Cerebellar cortex (tissue), 1 donor: ENCODE data around the gene KANK4.
A peak's percentile ranks its signal among the peaks of the same experiment; 100 is the strongest.

Source experiments
- DNase-seq: peaks from one replicate; pipeline ENCODE4 v3.0.0-alpha.2; 2015; ENCODE audit warnings: low spot score

Gene KANK4

DNA sequence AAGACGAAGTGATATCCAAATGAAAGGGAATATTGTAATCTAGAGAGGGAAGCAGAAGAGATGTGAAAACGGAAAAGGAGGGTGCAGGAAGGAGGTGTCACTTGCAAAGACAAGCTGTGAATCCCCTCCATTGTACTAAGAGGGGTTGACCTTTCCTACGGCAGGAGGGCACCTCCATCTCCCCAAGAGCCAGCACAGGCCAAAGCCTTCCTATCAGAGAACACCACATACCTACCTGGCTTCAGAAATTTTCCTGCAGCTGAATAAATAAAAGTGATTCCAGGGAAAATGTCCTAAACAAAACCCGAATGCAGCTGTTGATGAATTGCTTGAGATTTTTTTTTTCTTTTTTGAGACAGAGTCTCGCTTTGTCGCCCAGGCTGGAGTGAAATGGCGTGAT, 14.3 kb downstream of the KANK4 start:
- no peak for DNase-seq

DNA sequence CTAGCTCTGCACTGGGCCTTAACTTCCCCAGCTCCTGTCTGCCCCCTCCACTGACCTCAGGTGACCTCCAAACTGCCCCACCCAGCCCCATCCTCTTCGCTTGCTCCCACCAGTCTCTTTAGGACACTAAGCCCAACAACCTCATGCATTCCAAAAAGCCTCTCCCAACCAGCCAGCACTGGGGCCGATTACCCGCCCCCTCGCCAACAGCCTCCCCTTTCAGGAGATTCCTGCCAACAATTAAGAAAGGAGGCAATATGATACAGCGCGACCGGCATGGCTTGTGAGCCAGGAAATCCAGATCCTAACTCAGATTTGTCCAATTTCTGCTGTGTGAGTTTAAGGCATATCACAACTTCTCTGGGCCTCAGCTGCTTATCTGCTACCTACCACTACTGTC, 14.7 kb downstream of the KANK4 start:
- DNase-seq, result no peak

- DNase-seq, result peak; percentile 80
Measured at GRCh38 chr1:62301726-62302390, 17.4 kb downstream of the KANK4 start.

DNA sequence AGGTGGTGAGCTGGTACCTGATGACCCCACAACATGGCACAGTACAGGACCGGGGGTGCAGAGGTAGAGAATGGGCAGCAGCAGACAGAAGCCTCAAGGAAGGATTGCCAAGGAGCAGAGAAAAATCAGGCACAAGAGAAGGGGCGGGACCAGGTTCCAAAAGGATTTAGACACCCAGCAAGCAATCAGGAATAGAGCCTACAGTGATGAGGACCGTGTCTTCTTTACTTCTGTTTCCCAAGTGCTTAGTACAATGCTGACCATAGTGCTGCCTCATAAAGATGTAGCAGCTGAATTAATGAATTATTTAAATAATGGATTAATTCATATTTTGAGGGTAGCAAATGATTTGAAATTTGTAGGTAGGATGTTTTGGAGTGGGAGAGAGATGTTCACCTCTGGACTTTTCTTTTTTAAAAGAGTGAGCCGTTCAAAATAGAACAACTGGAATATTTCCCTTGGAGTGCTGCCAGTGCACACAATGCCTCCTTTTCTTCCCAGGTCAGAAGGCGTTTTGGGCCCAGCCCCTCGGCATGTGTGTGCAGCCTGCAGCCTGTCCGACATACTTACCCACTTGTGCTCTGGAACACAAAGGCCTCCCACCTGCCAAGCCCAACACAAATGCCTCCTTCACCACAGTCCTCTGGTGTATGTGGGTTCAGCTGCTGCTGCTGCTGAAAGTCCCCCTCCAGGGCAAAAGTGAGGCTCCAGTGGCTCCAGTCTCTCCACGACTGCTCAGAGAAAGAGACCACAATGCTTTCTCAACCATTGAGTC, 19.6 kb downstream of the KANK4 start:
- DNase-seq, result no peak

DNA sequence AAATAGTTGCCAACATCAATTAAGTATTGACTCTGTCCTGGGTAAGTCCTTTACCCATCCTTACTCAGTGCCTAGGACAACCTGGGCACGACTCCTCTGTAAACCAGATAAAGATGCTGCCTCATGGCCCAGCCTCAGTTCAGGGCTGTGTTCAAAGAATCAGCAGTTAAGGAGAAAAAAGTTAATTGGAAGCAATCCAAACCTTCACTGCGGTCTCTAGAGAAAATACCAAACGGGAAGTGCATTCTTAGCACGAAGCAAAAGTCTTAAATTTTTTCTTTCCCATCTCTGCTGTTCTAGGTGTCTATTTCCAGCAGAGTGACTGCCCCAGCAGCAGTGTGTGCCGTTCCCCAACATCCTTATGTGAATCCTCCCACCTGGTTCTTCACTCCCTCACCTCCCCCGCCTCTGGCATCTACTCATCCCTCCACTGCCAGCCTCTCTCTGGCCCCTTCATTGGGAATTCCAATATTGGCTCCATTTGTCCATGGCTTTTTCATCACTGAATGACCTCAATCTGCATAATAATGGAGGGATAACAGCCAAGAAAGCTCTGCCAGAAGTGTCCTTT, 23.2 kb downstream of the KANK4 start:
- no peak for DNase-seq

DNA sequence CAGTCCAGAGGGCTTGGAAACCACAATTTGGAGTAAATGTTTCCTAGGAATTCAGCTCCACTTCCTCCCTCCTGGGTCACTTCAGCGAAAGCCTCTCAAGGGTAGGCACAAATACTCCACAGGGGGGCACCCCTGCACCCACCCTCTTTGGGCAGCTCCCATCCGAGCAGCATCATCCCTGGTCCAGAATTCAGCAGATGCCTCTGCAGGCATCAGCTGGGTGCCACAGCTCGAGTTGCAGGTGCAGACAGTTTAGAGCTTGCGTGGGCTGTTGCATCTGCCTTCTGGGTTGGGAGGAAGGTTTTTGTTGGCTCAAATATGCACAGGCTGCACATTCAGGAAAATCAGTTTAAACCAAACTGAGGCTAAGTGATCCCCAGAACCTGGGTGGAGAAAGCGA, 25.0 kb downstream of the KANK4 start:
- DNase-seq, result no peak

- DNase-seq, result no peak
Measured at GRCh38 chr1:62288662-62289061, 30.6 kb downstream of the KANK4 start.

GRCh38 chr1:62288224-62288623, 31.0 kb downstream of the KANK4 start:
- DNase-seq, result no peak

- peak; percentile 85 for DNase-seq
Measured at GRCh38 chr1:62286786-62287224, 32.4 kb downstream of the KANK4 start.

DNA sequence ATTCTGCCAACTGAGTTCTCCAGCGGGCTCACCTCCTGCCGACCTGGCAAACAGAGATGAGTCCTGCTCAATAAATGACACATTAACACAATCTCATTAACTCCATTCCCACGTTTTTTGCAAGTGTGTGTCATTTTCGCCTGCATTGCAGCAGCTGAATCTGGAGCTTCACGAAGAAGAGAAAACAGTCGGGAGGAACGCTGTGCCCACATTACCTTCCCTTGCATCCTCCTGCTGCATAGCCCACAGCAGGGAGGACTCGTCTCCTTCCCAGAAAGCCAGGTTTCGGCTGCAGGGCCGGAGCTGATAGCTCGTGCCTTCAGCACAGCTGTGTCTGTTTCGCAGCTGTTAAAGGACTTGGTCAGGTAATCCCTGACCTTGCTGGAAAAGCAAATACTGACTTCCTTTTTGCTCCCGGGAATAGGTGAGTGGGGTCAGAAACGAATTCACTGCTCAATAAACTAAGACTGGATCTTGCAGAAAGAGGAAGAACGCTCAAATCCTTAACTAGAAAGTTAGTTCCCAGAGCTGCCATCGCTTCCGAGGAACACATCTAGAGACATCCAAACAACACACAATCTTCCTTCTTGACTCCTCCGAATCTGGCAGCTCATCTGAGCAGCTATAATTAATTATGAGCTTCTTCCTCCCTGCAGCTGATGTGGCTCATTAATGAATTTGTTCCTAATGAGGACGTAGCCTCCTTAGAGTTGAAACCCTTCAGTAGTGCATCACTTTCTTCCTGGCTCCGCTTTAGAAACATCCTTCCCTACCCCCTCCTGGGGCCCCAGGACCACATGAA, 33.0 kb downstream of the KANK4 start:
- peak; percentile 62 for DNase-seq

- DNase-seq, result no peak
Measured at GRCh38 chr1:62285440-62285839, 33.8 kb downstream of the KANK4 start.

- no peak for DNase-seq
Measured at GRCh38 chr1:62283986-62284385, 35.2 kb downstream of the KANK4 start.

- no peak for DNase-seq
Measured at GRCh38 chr1:62282909-62283755, 36.1 kb downstream of the KANK4 start.

DNA sequence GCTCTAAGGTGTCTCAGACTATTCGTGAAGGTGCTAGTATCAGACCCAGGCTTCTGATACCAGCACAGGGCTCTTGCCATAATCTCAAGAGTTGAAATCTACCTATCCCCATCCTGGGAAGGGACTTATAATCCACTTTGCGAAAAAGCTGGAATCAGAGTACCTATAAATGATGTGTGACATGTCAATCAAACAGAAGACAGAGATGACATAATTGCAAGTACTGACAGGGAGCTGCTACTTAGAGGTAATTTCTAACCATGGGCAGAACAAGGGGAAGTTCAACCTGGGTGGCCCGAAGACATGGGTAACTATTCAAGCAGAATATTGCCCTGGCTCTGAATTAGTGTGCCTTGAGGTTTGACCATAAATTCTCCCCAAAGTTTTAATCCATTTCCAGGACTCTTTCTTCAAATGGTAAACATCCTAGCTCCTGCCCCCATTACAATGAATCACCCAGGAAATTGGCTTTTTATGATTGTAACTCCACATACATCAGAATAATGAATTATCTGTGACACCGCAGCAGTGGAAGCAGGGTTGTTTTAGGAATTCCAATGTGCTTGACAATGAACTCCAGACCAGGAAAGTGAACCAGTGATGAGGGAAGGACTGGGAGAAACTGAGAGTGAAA, 37.2 kb downstream of the KANK4 start:
- no peak for DNase-seq

GRCh38 chr1:62280960-62281465, 38.2 kb downstream of the KANK4 start:
- DNase-seq, result no peak

DNA sequence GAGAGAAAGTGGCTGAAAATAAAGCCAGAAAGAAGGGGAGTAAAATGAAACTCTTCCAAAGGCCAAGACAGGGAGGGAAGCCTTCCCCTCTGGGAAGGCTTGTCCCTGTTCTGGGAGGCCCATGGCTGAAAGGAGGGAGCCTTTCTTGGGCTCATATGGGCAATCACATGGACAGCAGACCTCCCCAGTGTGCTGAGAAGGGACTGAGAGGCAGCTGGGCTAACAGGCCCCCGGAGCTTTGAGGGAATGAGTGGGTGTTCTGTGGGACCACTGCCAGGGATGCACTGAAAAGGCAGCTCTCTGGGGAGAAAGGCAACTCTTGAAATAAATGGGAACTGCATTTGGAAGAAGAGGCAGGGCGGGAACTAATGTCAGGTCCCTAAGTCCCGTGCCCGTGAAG, 39.1 kb downstream of the KANK4 start:
- DNase-seq, result no peak

DNA sequence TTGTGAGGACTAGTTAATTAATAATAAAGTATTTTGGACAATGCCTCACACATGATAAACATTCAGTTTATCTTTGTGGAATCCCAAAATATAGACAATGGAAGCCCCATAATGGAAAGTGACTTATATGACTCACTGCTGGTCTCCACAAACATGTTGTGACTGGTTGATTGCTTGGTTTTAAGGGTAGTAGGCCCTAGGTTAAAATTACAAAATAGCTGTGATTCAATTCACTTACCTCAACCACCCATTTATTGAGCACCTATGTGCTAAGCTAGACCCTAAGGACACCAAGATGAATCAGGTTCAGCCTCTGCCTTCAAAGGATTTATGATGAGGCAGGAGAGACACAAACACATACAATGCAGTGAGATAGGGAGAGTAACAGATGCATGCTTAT, 42.4 kb downstream of the KANK4 start:
- DNase-seq, result no peak

DNA sequence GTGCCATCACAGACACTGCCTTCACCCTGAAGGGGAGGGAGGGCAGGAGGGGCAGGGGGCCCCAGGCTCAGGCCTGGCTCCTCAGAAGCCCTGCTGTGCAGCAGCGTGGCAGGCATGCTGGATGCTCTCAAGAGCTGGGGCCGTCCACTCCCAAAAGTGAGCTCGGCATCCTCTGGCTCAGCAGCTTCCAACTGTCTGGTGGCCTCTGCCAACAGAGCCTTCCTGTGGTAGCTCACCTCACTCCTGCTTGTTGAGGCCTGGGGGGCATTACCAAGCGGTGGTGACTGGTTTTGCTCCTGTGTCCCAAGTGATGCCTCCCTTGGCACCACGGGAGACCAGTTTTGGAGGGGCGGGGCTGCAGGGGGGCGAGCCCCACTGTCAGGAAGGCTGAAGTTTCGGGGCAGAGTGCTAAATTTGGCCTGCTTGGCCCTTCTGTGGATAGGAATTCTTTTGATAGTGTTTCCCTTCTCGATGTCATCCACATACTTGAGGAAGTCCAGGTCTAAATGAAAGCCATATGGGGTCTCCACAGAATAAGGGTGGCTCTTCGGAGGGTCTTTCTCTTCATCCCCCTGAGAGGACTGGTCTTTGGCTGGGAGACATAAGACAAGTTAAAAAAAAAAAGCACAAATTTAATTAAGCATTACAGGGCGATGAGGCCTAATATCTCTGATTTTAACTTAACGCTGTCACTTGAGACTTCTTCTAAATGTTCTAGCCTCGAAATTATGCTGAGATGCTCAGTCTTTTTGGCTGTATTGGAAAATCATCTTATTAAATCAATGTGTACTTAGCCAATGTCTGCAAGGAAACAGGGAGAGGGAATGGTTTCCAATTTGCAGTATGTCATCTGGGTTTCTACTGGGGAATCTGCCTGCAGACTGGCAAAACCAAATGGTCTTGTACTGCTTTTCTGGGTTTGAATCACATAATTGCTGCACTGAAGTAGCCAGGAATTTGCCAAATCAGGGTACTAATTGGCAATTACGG, 44.4 kb downstream of the KANK4 start:
- no peak for DNase-seq

GRCh38 chr1:62273953-62274352, 45.3 kb downstream of the KANK4 start:
- DNase-seq, result no peak
